GM19395 (cell line): ENCODE data around the gene NOX5.
A peak's percentile ranks its signal among the peaks of the same experiment; 100 is the strongest.

ENCODE experiments used
- ATAC-seq: cut with Tn5 transposase; IDR thresholded peaks from one replicate; pipeline ENCODE4 v1.9.1; 2021; ENCODE audit warnings: mild to moderate bottlenecking, moderate library complexity; ENCODE audit not compliant: unreplicated experiment

The NOX5 gene

GRCh38 chr15:69095274-69095673 is 80.8 kb downstream of the NOX5 start:
- ATAC-seq: no peak

- ATAC-seq: no peak
These were observed 81.7 kb downstream of the NOX5 start for GRCh38 chr15:69096196-69096595.

- ATAC-seq: no peak
These were observed 82.1 kb downstream of the NOX5 start for GRCh38 chr15:69096626-69097025.

GRCh38 chr15:69098771-69099170 is 84.3 kb downstream of the NOX5 start:
- no peak for ATAC-seq

GRCh38 chr15:69099941-69100340 is 85.4 kb downstream of the NOX5 start:
- no peak for ATAC-seq

GRCh38 chr15:69100821-69101220 is 86.3 kb downstream of the NOX5 start:
- ATAC-seq: no peak

- peak; percentile 74 for ATAC-seq
These were observed 89.7 kb downstream of the NOX5 start for GRCh38 chr15:69104050-69104750.

GRCh38 chr15:69105451-69105985 is 91.0 kb downstream of the NOX5 start:
- ATAC-seq: no peak

- no peak for ATAC-seq
These were observed 92.6 kb downstream of the NOX5 start for GRCh38 chr15:69107025-69107620.
